ENCODE results near the gene GCSH.
A peak's percentile ranks its signal among the peaks of the same experiment; 100 is the strongest.

GCSH gene

DNA sequence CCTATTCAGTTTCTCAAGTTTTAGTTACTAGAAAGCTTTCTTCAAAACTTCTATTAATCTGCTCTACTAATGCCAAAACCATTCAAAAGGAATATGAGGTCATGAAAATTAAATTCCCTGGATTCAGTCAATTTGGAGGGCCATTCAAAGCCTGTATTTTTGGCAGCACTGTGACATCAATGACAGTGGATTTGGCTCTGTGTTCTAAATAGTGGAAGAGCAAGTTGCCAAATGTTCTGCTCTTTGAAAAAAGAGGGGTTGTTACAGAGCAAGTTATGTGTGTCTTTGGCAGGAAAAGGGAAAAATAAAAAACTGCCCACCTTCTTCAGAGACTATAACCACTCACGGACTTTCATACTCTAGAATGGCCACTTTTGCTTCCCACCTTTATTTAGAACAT, 16.0 kb downstream of the GCSH start:
- Mint-ChIP-seq H3K4me3 (no peak overlapping the region), H3K36me3 (no peaks in the 10 kb centered on the region), H3K27me3 (no peaks in the 10 kb centered on the region), H3K4me1 (peaks cover 5% of the 10 kb centered on the region), H3K27ac (no peak overlapping the region), H3K9me3 (no peaks in the 10 kb centered on the region)
- CTCF ChIA-PET = no interaction called here
- DNase-seq = no peak

- Mint-ChIP-seq H3K9me3 (no peaks in the 10 kb centered on the region), H3K27me3 (no peaks in the 10 kb centered on the region), H3K4me3 (no peak within 1 kb of the TSS), H3K36me3 (no peaks in the 10 kb centered on the region), H3K4me1 (peaks cover 20% of the 10 kb centered on the region), H3K27ac (peak within 1 kb of the TSS; percentile 46)
- CTCF ChIA-PET = interaction anchor here (1.1 to 2.8 kb wide), 3 partner anchors 41 to 73 kb away, joined by 3 to 10 read pairs (median 8); partner anchors contain the start of gene ATMIN
- peak; percentile 99 for DNase-seq
Observed at GRCh38 chr16:81077076-81077940, 18.9 kb downstream of the GCSH start, which contains the start of gene C16orf46. Gene C16orf46, minus strand, starts transcription at chr16:81077238. Its CDS starts 13,283 bp downstream, at chr16:81063955.

DNA sequence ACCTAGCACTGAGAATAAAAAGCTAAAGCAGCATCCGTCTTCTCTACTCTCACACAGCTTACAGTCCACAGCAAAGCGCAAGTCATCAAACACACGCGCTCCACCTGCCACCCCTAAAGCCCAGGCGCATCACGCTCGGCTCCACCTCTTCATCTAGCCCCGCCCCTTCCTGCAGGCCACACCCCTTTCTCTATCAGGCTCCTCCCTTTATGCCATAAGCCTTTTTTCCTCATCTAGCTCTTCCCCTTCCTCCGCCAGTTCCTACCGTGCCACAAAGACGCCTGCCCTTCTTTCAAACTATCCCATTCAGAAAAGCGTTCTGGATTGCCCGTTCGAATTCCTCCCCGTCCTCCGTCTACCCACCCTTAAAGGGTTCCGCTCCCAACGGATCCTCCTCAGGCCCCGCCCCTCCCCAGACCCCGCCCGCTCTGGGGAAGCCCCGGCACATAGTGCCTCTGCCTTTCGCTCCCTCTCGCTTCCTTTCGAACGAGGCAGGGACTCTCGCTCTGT, 19.6 kb downstream of the GCSH start:
- CTCF ChIA-PET = interaction anchor here (2.5 to 2.8 kb wide), 2 partner anchors 41 to 42 kb away, joined by 8 to 10 read pairs; partner anchors contain the start of gene ATMIN
- Mint-ChIP-seq H3K27ac (no peak overlapping the region), H3K9me3 (no peaks in the 10 kb centered on the region), H3K36me3 (no peaks in the 10 kb centered on the region), H3K4me3 (no peak overlapping the region), H3K27me3 (no peaks in the 10 kb centered on the region), H3K4me1 (peaks cover 24% of the 10 kb centered on the region)
- peak; percentile 93 for DNase-seq

DNA sequence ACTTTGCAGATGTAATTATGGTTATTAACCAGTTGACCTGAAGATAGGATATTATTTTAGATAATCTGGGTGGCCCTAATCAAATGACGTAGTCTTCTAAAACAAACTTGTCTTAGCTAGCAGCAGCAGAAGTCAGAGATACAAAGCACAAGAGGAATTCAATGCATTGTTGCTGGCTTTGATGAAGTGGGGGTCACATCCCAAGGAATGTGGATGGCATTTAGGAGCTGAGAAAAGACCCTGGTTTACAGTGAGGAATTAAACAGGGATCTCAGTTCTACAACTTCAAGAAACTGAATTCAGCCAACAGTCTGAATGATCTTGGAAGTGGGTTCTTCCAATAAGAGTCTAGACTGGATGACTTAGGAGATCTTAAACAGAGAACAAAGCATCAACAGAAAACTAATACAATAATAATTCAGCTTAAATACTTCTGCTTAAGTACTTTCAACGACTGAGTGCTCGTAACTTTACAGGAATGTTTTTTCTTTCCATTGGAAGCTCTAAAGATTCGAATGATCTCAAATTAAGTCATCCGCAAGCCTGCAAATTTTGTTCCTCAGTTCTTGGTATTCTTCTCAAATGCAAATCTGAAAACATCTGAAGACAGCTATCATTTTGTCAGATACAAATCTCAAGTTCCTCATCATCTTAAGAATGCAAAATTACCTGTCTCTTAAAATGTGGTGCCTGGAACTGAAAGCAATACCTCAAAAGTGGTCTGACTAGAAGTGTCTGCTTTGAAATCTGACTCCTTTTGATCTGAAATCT, 22.4 kb downstream of the GCSH start:
- Mint-ChIP-seq H3K36me3 (no peaks in the 10 kb centered on the region), H3K4me1 (peaks cover 24% of the 10 kb centered on the region), H3K4me3 (no peak overlapping the region), H3K27me3 (no peaks in the 10 kb centered on the region), H3K27ac (no peak overlapping the region), H3K9me3 (no peaks in the 10 kb centered on the region)
- DNase-seq = no peak
- CTCF ChIA-PET = interaction anchor here (1.0 to 1.5 kb wide), 2 partner anchors 38 kb away, joined by 3 read pairs; partner anchors contain the start of gene ATMIN

DNA sequence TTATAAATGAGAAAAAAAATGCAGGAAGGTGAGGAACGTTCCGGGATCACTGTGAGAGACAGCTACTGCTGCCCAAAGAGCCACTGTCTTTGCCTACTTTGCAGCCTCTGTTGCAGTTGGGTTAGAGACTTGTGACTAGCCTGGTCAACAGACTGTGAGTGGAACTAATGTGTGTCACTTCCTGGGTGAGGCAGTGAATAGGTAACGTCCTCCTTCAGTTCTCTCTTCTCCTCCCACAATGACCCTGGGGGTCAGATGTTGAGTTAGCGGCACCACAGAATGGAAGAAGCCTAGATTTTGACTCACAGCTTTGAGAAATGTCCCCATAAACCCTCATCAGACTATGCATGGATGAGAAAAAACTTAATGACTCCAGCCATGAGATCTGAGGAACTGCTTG, 24.4 kb downstream of the GCSH start:
- no peak overlapping the region for H3K27ac Mint-ChIP-seq
- no peaks in the 10 kb centered on the region for H3K9me3 Mint-ChIP-seq
- no peak for DNase-seq
- H3K4me1 Mint-ChIP-seq = peaks cover 28% of the 10 kb centered on the region
- H3K36me3 Mint-ChIP-seq = no peaks in the 10 kb centered on the region
- CTCF ChIA-PET = no interaction called here
- H3K4me3 Mint-ChIP-seq = no peak overlapping the region
- no peaks in the 10 kb centered on the region for H3K27me3 Mint-ChIP-seq

- no peak for DNase-seq
- Mint-ChIP-seq H3K9me3 (no peaks in the 10 kb centered on the region), H3K36me3 (no peaks in the 10 kb centered on the region), H3K27ac (no peak overlapping the region), H3K27me3 (no peaks in the 10 kb centered on the region), H3K4me3 (no peak overlapping the region), H3K4me1 (peaks cover 32% of the 10 kb centered on the region)
- CTCF ChIA-PET = interaction anchor here (0.7 to 1.2 kb wide), 2 partner anchors 12 to 532 kb away, joined by 3 read pairs; no protein-coding TSS in a partner anchor
Observed at GRCh38 chr16:81070979-81071378, 25.2 kb downstream of the GCSH start.

- CTCF ChIA-PET = no interaction called here
- Mint-ChIP-seq H3K36me3 (no peaks in the 10 kb centered on the region), H3K9me3 (no peaks in the 10 kb centered on the region), H3K27me3 (no peaks in the 10 kb centered on the region), H3K4me1 (peaks cover 27% of the 10 kb centered on the region), H3K4me3 (no peak overlapping the region), H3K27ac (no peak overlapping the region)
- no peak for DNase-seq
Observed at GRCh38 chr16:81069063-81069462, 27.1 kb downstream of the GCSH start.

DNA sequence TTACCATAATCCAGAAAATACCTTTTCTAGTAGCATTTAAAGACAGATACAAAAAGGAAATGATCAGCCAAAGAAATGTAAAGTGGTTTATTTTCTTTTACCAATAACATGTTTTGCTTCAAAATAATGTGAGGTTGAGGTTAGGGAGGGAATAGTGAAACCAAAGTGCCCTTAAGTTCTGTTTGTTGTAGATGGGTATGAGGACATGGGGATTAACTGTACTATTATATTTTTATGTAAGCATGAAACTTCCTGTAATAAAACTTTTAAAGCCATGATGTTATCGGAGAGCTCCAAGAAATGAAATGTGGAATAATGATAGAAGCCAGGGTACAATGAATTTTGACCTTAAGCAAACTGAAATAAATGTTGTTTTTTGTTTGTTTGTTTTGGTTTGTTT, 29.0 kb downstream of the GCSH start:
- peaks cover 16% of the 10 kb centered on the region for H3K4me1 Mint-ChIP-seq
- CTCF ChIA-PET = interaction anchor here (1.6 kb wide), 1 partner anchor 32 kb away, joined by 6 read pairs; the partner anchor contains the start of gene ATMIN
- DNase-seq = no peak

DNA sequence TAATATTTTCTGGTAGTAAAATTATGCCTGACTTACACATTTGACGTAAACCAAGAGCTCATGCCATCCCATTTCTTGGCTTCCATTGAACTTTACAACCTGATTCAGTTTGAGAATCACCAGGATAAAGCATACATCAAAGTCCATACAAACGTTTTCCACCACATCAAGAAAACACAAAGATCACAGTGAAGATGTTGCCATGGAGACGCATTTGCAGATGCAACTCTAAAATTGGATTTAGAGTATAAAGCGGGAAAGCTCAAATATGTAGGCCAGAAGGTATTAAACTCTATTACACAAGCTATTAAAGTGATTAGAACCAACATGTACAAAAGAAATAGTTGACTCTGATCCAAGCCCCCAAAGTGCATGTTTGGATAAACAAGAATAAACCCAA, 29.5 kb downstream of the GCSH start:
- Mint-ChIP-seq H3K27ac (no peak overlapping the region), H3K36me3 (no peaks in the 10 kb centered on the region), H3K9me3 (no peaks in the 10 kb centered on the region), H3K27me3 (no peaks in the 10 kb centered on the region), H3K4me1 (peaks cover 12% of the 10 kb centered on the region), H3K4me3 (no peak overlapping the region)
- CTCF ChIA-PET = interaction anchor here (1.6 kb wide), 1 partner anchor 31 kb away, joined by 6 read pairs; the partner anchor contains the start of gene ATMIN
- DNase-seq = no peak

More for the DNA sequence above, 29.0 kb downstream of the GCSH start:
- Mint-ChIP-seq H3K9me3 (no peaks in the 10 kb centered on the region), H3K4me3 (no peak overlapping the region), H3K27me3 (no peaks in the 10 kb centered on the region), H3K36me3 (no peaks in the 10 kb centered on the region), H3K27ac (no peak overlapping the region)

DNA sequence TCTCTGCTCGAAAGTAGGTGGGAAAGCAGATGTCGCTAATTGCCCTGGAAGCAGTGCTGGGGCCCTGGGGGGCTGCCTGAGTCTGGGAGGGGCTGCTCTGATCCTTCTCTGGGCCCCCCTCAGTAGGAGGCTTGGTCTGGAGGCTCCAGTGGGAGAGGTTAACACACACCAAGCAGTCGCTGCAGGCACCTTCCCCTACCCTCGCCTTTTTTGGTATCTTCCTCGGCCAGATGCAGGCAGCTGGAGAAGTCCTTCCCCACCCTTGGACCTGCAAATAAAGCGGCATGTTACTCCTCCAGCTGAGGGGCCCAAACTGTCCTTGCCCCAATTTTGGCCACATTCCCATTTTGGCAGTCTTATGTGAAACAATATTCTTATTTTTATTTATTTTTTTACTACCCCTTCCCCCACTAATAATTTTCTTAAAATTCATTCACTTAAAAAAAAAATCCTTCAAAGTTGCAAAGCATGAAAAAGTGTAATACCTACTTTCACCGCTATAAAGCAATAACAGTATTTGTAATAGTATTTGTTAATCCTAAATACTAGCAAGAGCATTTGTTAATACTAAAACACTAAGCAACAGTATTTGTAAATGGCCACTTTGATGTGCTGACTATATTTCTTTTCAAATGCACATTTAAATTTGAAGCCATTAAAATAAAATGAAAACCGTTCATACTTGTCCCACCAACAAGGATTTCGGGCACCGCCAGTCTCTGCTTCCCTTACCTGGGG, 34.2 kb downstream of the GCSH start:
- H3K27ac Mint-ChIP-seq = no peak overlapping the region
- H3K4me1 Mint-ChIP-seq = peaks cover 6% of the 10 kb centered on the region
- CTCF ChIA-PET = no interaction called here
- no peak overlapping the region for H3K4me3 Mint-ChIP-seq
- DNase-seq = no peak
- no peaks in the 10 kb centered on the region for H3K27me3 Mint-ChIP-seq
- H3K36me3 Mint-ChIP-seq = no peaks in the 10 kb centered on the region
- H3K9me3 Mint-ChIP-seq = no peaks in the 10 kb centered on the region

DNA sequence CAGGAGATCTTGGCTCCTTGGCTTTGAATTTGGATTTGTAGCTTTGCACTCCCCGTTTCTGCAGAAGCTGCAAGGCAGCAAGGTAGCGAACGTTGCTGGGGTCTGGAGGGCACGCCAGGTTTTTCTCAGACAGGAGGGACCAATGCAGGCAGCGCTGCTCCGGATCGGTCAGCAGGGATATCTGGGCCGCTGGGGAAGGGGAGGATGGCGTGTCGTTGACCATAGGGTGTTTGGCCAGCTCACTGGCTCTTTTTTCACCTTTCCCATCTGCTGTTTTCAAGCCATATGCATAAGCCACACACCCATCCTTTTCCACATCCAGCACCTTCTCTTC, 34.9 kb downstream of the GCSH start:
- H3K27me3 Mint-ChIP-seq = no peaks in the 10 kb centered on the region
- CTCF ChIA-PET = no interaction called here
- DNase-seq = no peak
- H3K4me3 Mint-ChIP-seq = no peak overlapping the region
- no peaks in the 10 kb centered on the region for H3K4me1 Mint-ChIP-seq
- H3K9me3 Mint-ChIP-seq = no peaks in the 10 kb centered on the region
- H3K27ac Mint-ChIP-seq = no peak overlapping the region
- H3K36me3 Mint-ChIP-seq = no peaks in the 10 kb centered on the region

DNA sequence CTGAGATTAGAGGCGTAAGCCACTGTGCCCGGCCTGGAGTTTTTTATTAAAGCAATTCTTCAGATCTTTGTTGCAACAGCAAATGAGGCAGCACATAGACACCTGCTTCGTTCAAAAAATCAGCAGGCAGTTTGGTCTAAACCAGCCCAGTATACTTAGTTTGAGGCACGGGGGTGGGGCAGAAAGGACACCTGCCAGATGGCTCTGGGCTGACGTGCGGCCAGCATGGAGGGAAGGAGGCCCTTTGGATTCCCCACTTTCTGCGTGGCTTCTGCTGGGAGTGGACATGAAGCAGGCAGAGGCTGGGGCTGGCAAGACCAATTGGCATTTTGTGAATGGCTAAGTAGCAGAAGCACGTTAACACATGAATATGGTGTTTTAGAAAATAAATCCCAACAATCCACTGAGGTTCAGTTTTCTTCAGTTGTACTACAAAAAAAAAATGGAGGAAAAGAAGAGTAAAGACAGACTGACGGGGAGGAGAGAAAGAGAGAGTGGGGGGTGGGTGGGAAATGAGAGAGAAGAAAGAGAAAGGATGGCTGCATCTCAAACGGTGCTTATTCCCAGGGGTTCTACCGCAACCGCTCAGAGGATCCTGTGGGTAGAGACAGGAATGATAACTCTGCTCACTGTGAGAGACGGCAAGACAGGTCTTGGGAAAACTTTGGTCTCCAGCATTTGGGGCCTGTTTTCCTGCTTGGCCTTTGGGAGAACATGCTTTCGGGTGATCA, 35.5 kb downstream of the GCSH start:
- no peak overlapping the region for H3K4me3 Mint-ChIP-seq
- H3K27me3 Mint-ChIP-seq = no peaks in the 10 kb centered on the region
- no peak overlapping the region for H3K27ac Mint-ChIP-seq
- H3K9me3 Mint-ChIP-seq = no peaks in the 10 kb centered on the region
- H3K36me3 Mint-ChIP-seq = no peaks in the 10 kb centered on the region
- DNase-seq = no peak
- no peaks in the 10 kb centered on the region for H3K4me1 Mint-ChIP-seq
- CTCF ChIA-PET = no interaction called here

DNA sequence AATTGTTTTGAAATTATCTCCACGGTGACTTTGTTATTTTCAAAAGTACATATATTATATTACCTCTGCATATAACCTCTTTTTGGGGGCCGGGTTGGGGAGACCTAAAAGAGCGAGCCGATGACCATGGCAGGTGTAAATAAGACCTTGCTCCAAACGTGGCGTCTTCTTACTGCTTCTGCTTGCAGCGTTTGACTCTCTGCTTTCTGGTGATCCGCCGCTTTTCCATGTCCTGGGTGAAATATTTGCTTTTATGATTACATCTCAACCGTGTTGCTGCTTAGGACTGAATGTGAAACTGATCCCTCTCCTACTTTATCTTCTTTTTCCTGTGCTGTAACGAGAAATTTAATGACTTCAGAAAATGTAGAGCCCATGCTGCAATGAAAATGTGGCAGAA, 42.4 kb downstream of the GCSH start:
- CTCF ChIA-PET = no interaction called here
- Mint-ChIP-seq H3K9me3 (peaks cover 14% of the 10 kb centered on the region), H3K4me3 (no peak overlapping the region), H3K27ac (no peak overlapping the region), H3K27me3 (peaks cover 3% of the 10 kb centered on the region), H3K36me3 (peaks cover 6% of the 10 kb centered on the region), H3K4me1 (no peaks in the 10 kb centered on the region)
- no peak for DNase-seq
